ENCODE data around the gene DROSHA. TPM values are rescaled to one million over a fixed set of nuclear protein-coding genes. Genes with fewer than 3 reads are reported as not detected.

Gene DROSHA
- total and polyA plus RNA-seq, 2 donors (not counting 3 experiments of a cell fraction or from before 2014, with no cell fraction given), result 49.1 to 96.4 TPM

- Histone ChIP-seq H3K9me1 (replicated peaks; ENCODE audit: control insufficient read depth, extremely low read depth, insufficient read depth, low read length) (no peaks in the 10 kb centered on the region), H3K4me1 (ENCODE audit: control insufficient read depth, extremely low read depth, insufficient read depth, low read length) (no peaks in the 10 kb centered on the region), H3K4me3 (replicated peaks in 1 of 3; ENCODE audit: insufficient read depth in 1 of 3, low read depth in 1 of 3, low read length in 3 of 3) (no peak overlapping the region), H3K9me3 (replicated peaks; ENCODE audit: control insufficient read depth, insufficient read depth, low read length) (no peaks in the 10 kb centered on the region), H3K27me3 (ENCODE audit: control insufficient read depth in 2 of 2, insufficient read depth in 2 of 2, low read length in 2 of 2) (no peaks in the 10 kb centered on the region), H3K27ac (ENCODE audit: insufficient read depth, low read depth, low read length) (no peak overlapping the region), H3K4me2 (ENCODE audit: insufficient read depth, low read length) (no peak overlapping the region), H4K20me1 (replicated peaks; ENCODE audit: control insufficient read depth, extremely low read depth, insufficient read depth, low read length) (no peaks in the 10 kb centered on the region), H3K36me3 (ENCODE audit: control insufficient read depth in 2 of 2, extremely low read depth in 1 of 2, insufficient read depth in 2 of 2, low read length in 2 of 2) (no peaks in the 10 kb centered on the region), H3K79me2 (ENCODE audit: control insufficient read depth, insufficient read depth, low read length) (no peaks in the 10 kb centered on the region), H3K9ac (replicated peaks; ENCODE audit: extremely low read depth, insufficient read depth, low read length) (no peak overlapping the region), H2AFZ (ENCODE audit: low read depth, low read length) (no peak overlapping the region)
- DNase-seq (ENCODE audit: low read depth, low spot score) (no peak), FAIRE-seq (no peak)
- BruUV-seq (replicated peaks), result no TSS peak
- TF ChIP-seq CTCF (IDR thresholded peaks at IDR 0.05; ENCODE audit: extremely low read depth in 1 of 2, insufficient read depth in 1 of 2, low read depth in 1 of 2, low read length in 2 of 2), result no peak
- TF ChIP-seq MAX (IDR thresholded peaks at IDR 0.05; ENCODE audit: insufficient read depth, insufficient read length), result no peak
- no peak for TF ChIP-seq EZH2 (IDR thresholded peaks at IDR 0.05; ENCODE audit: borderline replicate concordance, low read depth, low read length, severe bottlenecking)
- TF ChIP-seq MYC (IDR thresholded peaks at IDR 0.05; ENCODE audit: low read depth, low read length), result no peak
- no peak for TF ChIP-seq FOS (IDR thresholded peaks at IDR 0.05; ENCODE audit: borderline replicate concordance, insufficient read depth, low read length)
- no peak for TF ChIP-seq POLR2AphosphoS5 (IDR thresholded peaks at IDR 0.05; ENCODE audit: insufficient read depth, low read depth, low read length)
- TF ChIP-seq JUN (IDR thresholded peaks at IDR 0.05; ENCODE audit: borderline replicate concordance, insufficient read depth, insufficient read length, low read depth), result no peak
- no peak for TF ChIP-seq POLR2A (IDR thresholded peaks at IDR 0.05; ENCODE audit: low read depth, low read length)
- no peak for TF ChIP-seq GATA2 (IDR thresholded peaks at IDR 0.05; ENCODE audit: insufficient read depth, insufficient read length, low read depth, low read length)
- POLR2A ChIA-PET, result no interaction called here
- dilution Hi-C loops (cut with MboI; ENCODE audit: extremely low pct_ligation_motif_present, low sequenced_read_pairs), result no loop called here
- intact Hi-C loops (cut with micrococcal nuclease), result no loop called here
- CTCF ChIA-PET, result no interaction called here
Measured at GRCh38 chr5:31377274-31377946, 154.5 kb downstream of the DROSHA start.

Measured in endothelial cell of umbilical vein (primary cell).